ENCODE data around the gene SLF2.

Gene SLF2, protein sequence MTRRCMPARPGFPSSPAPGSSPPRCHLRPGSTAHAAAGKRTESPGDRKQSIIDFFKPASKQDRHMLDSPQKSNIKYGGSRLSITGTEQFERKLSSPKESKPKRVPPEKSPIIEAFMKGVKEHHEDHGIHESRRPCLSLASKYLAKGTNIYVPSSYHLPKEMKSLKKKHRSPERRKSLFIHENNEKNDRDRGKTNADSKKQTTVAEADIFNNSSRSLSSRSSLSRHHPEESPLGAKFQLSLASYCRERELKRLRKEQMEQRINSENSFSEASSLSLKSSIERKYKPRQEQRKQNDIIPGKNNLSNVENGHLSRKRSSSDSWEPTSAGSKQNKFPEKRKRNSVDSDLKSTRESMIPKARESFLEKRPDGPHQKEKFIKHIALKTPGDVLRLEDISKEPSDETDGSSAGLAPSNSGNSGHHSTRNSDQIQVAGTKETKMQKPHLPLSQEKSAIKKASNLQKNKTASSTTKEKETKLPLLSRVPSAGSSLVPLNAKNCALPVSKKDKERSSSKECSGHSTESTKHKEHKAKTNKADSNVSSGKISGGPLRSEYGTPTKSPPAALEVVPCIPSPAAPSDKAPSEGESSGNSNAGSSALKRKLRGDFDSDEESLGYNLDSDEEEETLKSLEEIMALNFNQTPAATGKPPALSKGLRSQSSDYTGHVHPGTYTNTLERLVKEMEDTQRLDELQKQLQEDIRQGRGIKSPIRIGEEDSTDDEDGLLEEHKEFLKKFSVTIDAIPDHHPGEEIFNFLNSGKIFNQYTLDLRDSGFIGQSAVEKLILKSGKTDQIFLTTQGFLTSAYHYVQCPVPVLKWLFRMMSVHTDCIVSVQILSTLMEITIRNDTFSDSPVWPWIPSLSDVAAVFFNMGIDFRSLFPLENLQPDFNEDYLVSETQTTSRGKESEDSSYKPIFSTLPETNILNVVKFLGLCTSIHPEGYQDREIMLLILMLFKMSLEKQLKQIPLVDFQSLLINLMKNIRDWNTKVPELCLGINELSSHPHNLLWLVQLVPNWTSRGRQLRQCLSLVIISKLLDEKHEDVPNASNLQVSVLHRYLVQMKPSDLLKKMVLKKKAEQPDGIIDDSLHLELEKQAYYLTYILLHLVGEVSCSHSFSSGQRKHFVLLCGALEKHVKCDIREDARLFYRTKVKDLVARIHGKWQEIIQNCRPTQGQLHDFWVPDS

DNA sequence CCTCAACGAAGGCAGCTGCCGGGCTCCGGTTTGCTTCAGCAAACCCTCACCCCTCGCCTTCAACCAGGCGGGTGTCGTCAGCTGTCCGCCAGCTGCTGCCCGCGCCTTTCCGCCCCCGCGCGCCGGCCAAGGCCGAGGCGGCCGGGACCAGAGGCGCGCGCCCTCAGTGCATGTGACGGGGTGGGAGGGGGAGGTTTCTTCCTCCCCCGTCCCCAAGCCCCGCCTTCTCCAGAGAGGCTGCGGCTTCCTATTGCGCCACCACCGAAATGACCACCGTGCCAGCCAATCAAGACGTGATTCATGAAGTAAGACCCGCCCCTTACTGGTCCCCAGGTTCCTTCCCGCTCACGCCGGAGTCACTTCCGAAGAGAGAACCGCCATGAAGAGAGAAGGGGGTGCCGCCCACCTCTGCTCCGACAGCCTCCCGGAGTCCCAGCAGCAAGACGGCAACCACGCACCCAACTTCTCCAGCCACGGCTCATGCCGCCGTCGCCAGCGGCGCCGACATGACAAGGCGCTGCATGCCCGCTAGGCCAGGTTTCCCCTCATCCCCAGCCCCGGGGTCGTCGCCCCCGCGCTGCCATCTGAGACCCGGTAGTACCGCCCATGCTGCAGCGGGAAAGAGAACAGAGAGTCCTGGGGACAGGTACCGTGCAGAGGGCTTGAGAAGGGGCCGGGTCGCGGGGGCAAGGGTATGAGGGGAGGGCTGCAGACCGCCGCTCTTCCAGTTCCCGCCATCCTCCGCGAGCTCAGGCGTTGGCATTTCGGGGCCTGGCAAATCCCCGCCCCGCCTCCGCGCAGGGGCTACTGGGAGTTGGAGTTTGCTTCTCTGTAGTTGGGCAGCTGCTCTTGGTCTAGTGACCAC is at the start of gene SLF2:
TSS of gene SLF2 (plus strand) at position 359 of the 865 bp plus-strand sequence. CDS start at position 507, 148 bp downstream.
- DNase-seq, result peak; percentile 95 to 96

DNA sequence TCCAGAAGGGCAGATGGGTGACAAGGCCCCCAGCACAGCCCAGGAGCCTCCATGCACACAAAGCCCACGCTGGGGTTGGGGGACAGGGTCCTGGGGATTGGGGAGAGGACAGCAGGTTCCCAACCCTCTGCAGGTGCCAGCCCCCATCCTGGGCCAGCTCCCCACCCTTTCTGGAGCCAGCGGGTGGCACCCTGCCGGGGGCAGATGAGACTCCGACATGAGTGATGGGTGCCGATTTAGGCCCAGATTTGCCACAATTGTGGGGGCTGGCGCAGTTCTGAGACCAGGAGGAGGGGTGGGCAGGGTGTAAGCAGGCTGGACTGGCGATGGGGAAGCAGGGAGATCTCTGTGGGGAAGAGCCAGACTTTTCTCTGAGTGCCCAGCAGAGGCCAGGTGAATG is 49.3 kb upstream of the SLF2 start:
- no peak for DNase-seq

DNA sequence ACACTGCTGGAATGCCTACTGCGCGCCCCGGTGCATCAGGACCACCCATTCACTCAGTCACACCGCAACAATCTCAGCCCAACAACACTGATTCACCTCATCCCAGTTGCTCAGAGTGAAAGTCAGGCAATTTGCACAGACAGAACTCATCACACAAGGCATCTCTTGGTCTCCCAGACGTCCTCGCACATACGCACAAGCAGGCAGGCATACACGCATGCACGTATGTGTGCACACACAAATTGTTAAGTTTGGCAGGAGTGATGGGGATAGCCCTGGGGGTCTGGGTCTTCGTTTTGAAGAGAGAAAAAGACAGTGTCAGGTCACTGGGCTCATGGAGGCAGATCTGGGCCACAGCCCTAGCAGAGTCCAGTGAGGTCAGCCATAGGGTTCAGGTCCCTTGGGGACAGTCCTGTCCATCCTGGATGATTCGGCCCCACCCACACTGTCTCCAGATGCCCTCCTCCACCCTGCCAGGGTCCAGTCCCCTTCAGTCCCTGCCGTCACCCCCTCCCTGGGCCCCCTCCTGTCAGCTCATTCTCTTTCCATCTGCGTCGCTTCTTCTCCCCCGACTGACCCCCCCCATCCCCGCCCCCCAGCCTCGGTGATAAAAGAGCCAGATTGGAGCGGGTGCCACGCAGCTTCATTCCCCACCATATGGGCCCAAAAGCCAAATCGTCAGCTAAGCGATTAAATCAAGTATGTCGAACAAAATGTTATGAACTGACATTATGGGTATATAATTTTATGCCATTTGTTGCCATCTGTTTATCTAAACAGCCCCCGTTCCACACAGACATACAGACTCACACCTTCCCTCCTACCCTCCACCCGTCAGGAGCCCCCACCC is 48.5 kb upstream of the SLF2 start:
- DNase-seq, result no peak

DNA sequence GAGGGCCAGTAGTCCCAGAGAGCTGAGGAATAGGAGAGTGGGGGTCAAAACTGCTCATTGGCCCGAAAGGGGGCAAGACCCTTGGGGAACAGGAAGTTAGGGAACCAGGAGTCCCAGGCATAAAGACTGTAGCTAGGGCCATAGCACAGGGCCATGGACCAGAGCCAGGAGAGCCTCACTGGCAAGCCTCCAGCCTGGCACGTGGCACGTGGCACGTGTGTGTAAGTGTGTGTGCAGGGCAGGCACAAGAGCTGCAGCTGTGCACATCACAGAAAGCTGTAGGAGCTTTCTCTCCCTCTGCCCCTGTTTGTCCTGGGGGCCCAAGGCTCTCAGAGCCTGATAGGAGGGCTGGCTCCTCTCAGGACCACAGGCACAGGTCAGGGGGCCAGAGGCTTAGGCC is 47.8 kb upstream of the SLF2 start:
- DNase-seq, result no peak

DNA sequence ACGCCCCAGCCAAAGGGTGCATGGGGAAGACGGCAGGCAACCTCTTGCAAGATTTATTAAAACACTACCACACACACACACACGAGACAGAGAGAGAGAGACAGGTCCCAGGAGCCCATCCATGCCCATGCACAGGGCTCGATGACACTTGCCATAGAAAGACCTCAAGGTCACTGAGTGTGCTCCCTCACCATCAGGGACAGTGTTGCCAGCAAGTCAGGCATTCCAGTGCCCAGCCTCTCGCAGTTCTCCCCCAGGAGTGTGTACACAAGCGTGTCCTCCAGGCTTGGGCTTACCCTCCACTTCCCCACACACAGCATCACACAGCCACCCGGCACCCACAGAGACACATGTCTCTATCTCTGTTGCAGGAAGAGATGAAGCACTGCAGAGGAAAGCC is 46.8 kb upstream of the SLF2 start:
- DNase-seq, result no peak

DNA sequence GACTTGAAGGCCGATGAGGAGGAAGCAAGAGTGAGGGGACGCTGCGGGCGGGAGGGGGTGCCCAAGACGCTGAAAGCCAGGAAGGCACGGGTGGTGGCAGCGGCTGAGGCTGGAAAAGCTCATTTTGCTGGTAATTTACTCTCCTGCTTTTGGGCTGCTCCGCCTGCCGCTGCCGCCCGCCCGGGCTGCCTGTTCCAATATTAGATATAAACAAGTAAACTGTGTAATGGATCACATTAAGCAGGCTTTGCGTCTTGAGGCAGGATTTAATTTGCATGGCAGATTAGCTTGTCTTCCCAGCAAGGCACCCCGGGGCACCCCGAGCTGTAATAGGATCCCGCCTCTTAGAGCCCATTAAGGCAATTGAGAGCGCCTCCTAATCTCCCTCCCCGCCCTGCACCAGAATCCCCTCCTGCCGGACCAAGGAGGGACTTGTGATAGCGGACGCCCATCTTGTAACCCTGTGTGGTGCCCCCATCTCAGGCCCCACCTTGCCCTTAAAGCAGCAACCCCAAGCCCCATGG is 46.1 kb upstream of the SLF2 start:
- DNase-seq, result no peak

DNA sequence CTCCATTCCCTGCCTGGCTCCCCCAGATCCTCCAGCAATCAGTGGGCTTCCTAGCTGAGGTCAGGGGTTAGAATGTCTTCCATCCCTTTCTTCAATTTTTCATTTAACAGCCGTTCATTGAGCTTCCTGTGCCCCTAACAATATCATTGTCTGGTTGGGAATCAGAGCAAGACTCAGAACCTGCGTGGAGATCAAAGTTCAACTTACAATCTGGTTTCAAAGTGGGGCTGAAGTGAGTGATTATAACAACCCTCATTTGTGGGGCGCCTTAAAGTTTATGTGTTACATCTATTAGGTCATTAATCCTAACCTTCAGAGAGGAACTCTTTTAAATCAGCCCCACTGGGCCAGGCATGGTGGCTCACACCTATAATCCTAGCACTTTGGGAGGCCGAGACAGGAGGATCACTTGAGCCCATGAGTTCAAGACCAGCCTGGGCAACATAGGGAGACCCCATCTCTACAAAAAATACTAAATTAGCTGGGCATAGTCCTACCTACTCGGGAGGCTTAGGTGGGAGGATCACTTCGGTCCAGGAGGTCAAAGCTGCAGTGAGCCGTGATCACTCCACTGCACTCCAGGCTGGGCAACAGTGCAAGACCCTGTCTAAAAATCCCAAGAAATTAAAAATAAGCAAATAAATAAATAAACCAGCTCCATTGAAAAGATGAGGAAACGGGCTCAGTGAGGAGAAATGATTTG is 45.4 kb upstream of the SLF2 start:
- DNase-seq, result no peak

DNA sequence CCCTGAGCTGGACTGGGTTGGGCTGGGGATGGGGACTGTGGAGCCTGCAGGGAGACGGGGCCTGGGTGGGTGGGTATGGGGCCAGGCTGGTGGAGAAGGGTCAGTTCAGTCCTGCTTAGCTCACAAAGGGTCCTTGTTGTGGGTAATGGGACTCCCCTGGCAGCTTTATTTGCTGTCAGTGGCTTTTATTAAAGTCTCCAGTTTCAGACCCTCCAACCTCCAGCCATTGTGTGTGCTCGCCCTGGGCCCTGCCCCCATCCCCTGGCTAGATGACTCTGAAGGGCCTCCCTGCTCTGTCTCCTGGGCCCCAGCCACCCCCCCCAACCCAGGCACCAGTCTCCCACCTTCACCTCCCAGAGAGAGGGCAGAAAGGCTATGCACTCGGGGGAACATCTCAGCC is 44.4 kb upstream of the SLF2 start:
- DNase-seq, result no peak

DNA sequence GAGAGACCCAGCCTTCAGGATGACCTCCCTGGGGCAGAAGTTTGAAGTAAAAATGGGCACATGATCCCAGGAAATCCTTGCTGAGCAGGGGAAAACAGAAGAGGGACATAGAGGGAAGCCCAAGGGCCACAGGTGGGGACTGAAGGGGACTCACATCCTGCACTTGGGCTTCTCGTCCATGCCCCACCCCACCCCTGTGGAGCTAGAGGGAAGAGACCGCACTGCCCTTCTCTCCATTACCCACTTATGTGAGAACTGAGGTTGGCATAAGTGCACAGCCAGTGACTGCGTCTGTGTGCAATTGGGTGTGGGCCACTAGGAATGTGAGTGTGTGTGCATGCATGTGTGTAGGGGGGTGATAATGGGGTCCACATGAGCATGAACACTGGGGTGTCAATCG is 43.4 kb upstream of the SLF2 start:
- no peak for DNase-seq

DNA sequence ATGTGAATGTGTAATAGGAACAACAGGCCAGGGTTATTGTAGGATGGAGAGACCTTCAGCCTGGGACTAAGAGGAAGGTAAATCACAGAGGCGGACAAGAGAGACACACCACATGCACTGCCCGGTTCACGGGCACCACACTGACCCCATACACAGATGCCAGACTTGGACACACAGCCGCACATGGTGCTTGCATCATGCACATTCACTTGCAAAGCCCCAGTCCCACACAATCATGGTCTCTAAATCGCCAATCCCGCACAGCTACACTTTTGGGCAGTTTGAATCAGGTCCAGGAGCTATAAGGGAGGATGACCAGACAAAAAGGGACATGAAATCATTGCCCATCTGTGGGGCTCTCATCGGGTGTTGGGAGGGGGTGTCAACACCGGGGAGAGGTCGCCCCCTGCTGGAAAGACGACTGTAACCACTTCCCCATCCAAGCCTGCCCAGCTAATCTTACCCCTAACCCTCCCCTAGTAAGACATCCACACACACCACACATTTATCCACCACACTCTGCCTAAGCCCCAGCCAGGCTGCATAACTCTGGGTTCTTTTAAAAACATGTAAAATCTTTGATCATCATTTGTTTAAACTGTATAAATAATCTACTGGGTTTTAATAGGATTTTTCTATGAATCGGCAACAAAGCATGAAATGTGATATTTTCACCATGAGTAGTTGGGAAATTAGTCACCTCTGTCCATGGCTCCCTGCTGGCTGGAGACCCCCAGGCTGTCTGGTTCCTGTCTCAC is 40.5 kb upstream of the SLF2 start:
- peak; percentile 26 to 43 for DNase-seq

DNA sequence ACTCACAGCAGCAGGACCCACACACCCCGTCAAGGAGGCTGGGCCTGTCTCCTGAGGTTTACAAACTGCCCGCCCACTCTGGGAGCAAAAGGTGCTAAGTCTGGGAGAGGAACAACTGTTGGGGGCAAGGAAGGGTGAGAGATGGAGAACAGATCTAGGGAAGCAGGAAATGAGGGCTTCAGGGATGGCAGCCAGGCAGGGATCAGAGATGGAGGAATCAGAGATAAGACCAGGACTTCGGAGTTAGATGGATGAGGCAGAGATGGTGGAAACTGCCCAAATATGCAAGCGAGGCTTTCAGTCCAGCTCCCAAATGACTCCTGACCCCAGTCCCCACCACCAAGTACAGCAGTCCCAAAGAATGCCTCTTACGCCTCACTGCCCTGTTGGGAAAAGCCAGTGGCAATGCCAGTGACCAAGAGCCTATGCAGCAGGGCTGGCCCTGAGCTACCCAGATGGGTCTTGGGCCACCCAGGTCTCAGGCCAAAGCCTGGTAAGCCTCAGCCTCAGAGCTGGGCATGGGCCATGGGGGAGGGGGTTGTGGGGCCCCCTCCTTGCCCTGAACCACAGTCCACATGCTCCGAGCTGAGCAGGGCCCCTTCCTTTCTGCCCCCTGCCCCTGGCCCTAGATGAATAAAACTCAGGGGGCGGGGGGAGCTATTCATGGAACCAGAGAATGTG is 39.5 kb upstream of the SLF2 start:
- DNase-seq, result no peak

DNA sequence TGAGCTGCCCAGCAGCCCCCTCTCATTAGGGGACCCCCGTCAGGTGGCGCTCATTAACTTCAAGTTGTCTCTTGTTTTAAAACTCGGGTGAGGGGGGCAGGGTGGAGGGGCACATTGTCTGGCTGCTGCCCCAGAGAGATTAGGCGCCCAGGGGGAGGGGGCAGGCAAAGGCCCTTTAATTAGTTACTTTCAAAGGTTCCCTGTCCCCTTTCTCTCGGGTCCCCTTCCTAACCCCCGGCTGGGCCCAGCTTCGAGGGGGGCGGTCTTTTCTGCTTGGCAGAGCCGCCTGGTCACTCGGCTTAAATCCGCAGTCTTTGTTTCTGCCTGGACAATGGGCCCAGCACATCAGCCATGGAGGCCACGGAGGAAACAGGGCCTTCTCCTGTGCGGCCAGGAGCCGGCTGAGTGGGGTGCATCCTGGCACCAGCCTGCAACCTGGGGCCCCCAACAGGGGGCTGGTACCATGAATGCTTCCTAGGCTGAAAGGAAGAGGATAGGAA is 38.9 kb upstream of the SLF2 start:
- no peak for DNase-seq

DNA sequence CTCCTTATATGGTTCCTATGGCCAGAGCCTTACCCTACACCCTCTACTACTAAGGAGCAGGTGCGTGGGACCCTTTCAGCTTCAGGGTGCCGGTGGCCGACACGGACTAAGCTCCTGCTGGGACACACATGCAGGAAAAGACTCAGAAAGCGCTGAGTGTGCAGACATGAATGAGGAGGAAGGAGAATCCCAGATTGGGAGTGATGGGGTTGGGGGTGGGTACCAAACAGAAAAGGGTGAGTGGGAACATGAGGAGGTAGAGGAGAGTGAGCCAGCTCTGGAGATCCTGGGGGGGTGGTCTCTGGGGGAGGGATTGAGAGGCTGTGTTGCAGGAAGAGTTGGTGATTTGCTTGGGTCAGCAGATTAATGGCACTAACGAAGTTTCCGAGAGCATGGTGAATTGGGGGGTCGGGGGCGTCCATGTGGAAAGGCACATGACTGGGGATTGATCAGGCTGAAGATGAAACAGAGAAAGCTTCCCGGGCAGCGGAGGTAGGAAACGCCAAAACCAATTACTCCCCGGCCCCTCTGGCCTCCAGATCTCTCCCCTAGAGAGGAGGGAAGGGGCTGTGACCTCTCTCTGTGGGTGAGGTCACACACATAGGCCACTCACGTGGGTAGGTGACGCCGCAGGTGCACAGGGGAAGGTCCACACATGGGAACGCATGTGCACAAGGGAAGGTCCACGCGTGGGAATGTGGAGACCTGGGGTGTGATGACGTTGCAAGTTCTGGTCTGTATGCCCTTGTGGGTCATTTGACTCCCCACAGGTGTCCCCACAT is 37.9 kb upstream of the SLF2 start:
- no peak for DNase-seq

DNA sequence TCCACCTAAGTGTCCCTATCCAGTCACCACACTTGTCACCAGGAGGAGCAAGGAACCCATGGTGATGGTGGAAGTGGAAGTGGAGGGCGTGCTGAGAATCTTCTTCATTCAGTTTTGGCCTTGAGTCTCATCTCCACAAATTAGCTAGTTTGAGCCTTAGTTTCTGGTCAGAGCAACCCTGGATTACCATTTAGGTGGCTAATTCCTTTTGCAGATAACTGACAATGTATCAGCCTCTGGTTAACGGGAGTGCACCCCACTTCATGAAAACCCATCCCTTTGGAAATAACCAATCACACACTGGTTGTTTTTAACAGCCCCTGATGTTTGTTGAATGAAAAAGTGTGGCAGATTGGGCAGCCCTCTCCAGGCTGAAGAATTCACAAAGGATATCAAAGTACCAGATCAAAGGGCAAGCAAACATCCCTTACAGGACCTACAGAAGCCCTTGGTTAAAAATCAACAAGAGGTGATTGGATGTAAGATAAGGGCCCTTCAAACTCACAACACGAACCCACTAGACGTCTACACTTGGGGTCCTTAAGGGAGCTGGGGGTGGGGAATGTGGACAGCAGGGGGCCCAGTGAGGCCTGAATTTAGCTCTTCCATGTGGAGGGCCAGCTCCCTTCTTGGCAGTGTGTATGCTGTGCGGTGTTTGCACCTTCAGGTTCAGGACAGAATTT is 37.1 kb upstream of the SLF2 start:
- DNase-seq, result no peak

DNA sequence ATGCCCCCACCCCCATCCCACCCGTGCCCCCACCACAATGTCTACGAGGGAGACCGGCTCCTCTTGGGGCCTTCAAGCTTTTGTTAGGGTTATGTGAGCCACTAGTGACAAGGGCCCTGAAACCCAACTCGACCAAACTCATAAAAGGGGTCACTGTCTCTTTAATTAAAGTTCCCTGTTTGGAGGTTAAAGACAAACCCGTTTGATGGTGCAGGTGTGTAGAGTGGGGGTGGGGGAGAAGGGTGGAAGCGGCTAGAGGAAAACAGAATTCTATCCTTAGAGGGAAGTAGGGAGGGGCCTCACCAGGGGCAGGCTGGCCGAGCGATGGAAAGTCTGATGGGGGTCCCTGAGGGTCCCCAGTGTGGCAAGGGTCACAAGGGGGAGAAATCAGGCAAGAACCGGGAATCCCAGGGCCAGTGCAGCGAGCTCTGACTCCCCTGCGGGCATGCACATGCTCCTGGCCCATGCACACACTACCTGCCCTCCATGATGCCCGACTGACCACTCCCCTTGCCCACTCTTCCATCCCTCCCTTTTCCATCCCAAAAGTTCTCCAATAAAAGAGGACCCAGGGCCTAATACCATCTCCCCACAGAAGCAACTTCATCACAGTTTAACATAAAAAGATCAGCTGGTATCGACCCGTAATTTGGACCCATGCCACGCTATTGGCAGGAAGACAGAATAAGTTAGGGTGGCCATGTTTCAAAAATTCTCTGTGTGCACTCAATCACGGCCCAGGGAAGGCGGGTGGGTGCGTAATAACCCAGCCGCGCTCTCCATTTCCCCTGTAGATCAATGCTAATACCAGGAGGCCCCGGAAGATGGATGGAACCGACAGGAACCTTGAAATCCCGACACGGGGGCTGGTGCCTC is 35.9 kb upstream of the SLF2 start:
- DNase-seq, result no peak

DNA sequence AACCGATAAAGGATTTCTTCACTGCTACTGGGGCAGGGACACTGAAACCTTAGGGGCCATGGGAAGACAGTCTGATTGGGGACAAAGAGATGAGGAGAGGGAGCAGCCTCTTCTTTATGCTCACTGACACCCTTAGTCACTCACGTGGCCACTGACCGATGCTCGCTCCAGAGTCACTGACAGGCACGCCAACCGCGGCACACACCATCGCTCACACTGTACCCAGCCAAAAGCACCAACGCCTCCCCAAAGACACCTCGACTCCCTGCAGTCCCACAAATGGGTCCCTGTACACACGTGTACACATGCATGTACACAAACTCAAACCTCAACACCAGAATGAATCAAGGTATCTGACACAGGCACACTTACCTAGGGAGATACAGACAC is 35.3 kb upstream of the SLF2 start:
- DNase-seq, result no peak
